OCI-LY1 (cell line): Measurements from ENCODE around the gene S100A12.
A peak's percentile ranks its signal among the peaks of the same experiment; 100 is the strongest.
"Not testable (repeated sequence)": the region's sequence is repeated elsewhere in the genome, so short reads cannot be mapped to it uniquely, and the experiment has no call there.

Experiments
- H2AFZ ChIP-seq: fragments of 200-600 bp; sonication (generic), shearing (Covaris generic); 2 replicates; pipeline ENCODE4 v1.6.0; 2014; ENCODE audit warnings: antibody characterized with exemption, mild to moderate bottlenecking, low read length
- H3F3A ChIP-seq: fragments of 200-600 bp; sonication (generic), shearing (Covaris generic); 2 replicates; pipeline ENCODE4 v1.6.0; 2014; ENCODE audit warnings: mild to moderate bottlenecking, antibody characterized with exemption, low read length, moderate library complexity; ENCODE audit not compliant: insufficient read depth
- H3K27ac ChIP-seq: fragments of 200-600 bp; sonication (generic); 2 replicates; pipeline ENCODE4 v1.5.1; 2014; ENCODE audit warnings: low read length, mixed run types, mild to moderate bottlenecking, low read depth; ENCODE audit not compliant: poor library complexity, severe bottlenecking
- H3K27me3 ChIP-seq: fragments of 200-600 bp; sonication (generic); 2 replicates; pipeline ENCODE4 v1.6.0; 2014; ENCODE audit warnings: antibody characterized with exemption, mild to moderate bottlenecking, low read length, moderate library complexity; ENCODE audit not compliant: insufficient read depth
- H3K36me3 ChIP-seq: fragments of 200-600 bp; sonication (generic); 2 replicates; pipeline ENCODE4 v1.6.1; 2014; ENCODE audit warnings: mild to moderate bottlenecking, antibody characterized with exemption, low read length, moderate library complexity, mixed read lengths; ENCODE audit not compliant: insufficient read depth
- H3K4me1 ChIP-seq: fragments of 200-600 bp; sonication (generic); 2 replicates; pipeline ENCODE4 v1.5.1; 2014; ENCODE audit warnings: mild to moderate bottlenecking, low read length, moderate library complexity; ENCODE audit not compliant: insufficient read depth, severe bottlenecking
- H3K4me2 ChIP-seq: fragments of 200-600 bp; sonication (generic), shearing (Covaris generic); 2 replicates; pipeline ENCODE4 v1.6.1; 2014; ENCODE audit warnings: low read length
- H3K4me3 ChIP-seq: fragments of 200-600 bp; sonication (generic); 2 replicates; pipeline ENCODE4 v1.5.1; 2014; ENCODE audit warnings: low read length, low read depth, mild to moderate bottlenecking, mixed read lengths; ENCODE audit not compliant: poor library complexity, severe bottlenecking
- H3K79me2 ChIP-seq: fragments of 200-600 bp; shearing (Covaris generic); 2 replicates; pipeline ENCODE4 v1.6.1; 2016; ENCODE audit warnings: mixed run types, low read length, mixed read lengths; ENCODE audit not compliant: insufficient read depth
- H3K9ac ChIP-seq: fragments of 200-600 bp; sonication (generic), shearing (Covaris generic); 2 replicates; pipeline ENCODE4 v1.6.1; 2014; ENCODE audit warnings: mild to moderate bottlenecking, low read length, mixed read lengths
- H3K9me2 ChIP-seq: fragments of 200-600 bp; sonication (generic), shearing (Covaris generic); 2 replicates; pipeline ENCODE4 v1.6.1; 2014; ENCODE audit warnings: low read depth, mild to moderate bottlenecking, low read length, mixed read lengths
- H3K9me3 ChIP-seq: fragments of 200-600 bp; shearing (Covaris generic); 2 replicates; pipeline ENCODE4 v1.6.1; 2014; ENCODE audit warnings: low read length, mixed read lengths
- H4K20me1 ChIP-seq: fragments of 200-600 bp; sonication (generic), shearing (Covaris generic); 2 replicates; pipeline ENCODE4 v1.6.0; 2016; ENCODE audit warnings: mild to moderate bottlenecking, low read length; ENCODE audit not compliant: insufficient read depth
- CTCF ChIP-seq: fragments of 200-600 bp; sonication (generic), shearing (Covaris generic); IDR thresholded peaks from 2 replicates; pipeline ENCODE4 v1.5.1; 2017; ENCODE audit warnings: mild to moderate bottlenecking, antibody characterized with exemption, low read length, moderate library complexity, mixed read lengths
- EZH2 ChIP-seq: fragments of 200-600 bp; sonication (generic), shearing (Covaris generic); IDR thresholded peaks from 2 replicates; pipeline ENCODE4 v1.8.0; 2017; ENCODE audit warnings: borderline replicate concordance, mixed run types, mild to moderate bottlenecking, antibody characterized with exemption, low read length, moderate library complexity, mixed read lengths

S100A12 gene

GRCh38 chr1:153417136-153417888, 41.9 kb upstream of the S100A12 start:
- no peak overlapping the region for H3K9ac ChIP-seq
- no peak overlapping the region for H2AFZ ChIP-seq
- H3K4me1 ChIP-seq, result no peaks in the 10 kb centered on the region
- no peak overlapping the region for H3K4me3 ChIP-seq
- TF ChIP-seq CTCF (no peak), EZH2 (no peak)
- no peaks in the 10 kb centered on the region for H3K79me2 ChIP-seq
- H3K9me3 ChIP-seq, result no peaks in the 10 kb centered on the region
- H3K27ac ChIP-seq, result no peak overlapping the region
- H3K36me3 ChIP-seq, result no peaks in the 10 kb centered on the region
- no peaks in the 10 kb centered on the region for H4K20me1 ChIP-seq
- no peaks in the 10 kb centered on the region for H3K27me3 ChIP-seq
- no peaks in the 10 kb centered on the region for H3K9me2 ChIP-seq
- no peak overlapping the region for H3K4me2 ChIP-seq
- no peaks in the 10 kb centered on the region for H3F3A ChIP-seq

- Histone ChIP-seq H3K27ac (no peak within 1 kb of the TSS), H3K9me3 (no peaks in the 10 kb centered on the region), H4K20me1 (no peaks in the 10 kb centered on the region), H3F3A (no peaks in the 10 kb centered on the region), H3K36me3 (no peaks in the 10 kb centered on the region), H3K4me2 (no peak within 1 kb of the TSS), H3K9me2 (no peaks in the 10 kb centered on the region), H3K4me1 (no peaks in the 10 kb centered on the region), H3K27me3 (no peaks in the 10 kb centered on the region), H3K79me2 (no peaks in the 10 kb centered on the region), H3K9ac (no peak within 1 kb of the TSS), H3K4me3 (no peak within 1 kb of the TSS), H2AFZ (no peak within 1 kb of the TSS)
- TF ChIP-seq EZH2, result no peak
- TF ChIP-seq CTCF, result no peak
Observed at GRCh38 chr1:153415850-153416570, 40.6 kb upstream of the S100A12 start, which contains the start of gene S100A7A. TSS of gene S100A7A (plus strand) at chr1:153416520. CDS start at chr1:153418083, 1,563 bp downstream.

GRCh38 chr1:153413961-153414360, 38.5 kb upstream of the S100A12 start:
- not testable (repeated sequence) for H3K4me1 ChIP-seq, H4K20me1 ChIP-seq, H3K9me2 ChIP-seq, H3K4me2 ChIP-seq, H3K27me3 ChIP-seq, H3K79me2 ChIP-seq, H3F3A ChIP-seq, H3K4me3 ChIP-seq, H3K36me3 ChIP-seq, H3K9ac ChIP-seq, H3K9me3 ChIP-seq, H3K27ac ChIP-seq, H2AFZ ChIP-seq

GRCh38 chr1:153407274-153407673, 31.9 kb upstream of the S100A12 start:
- H3K27ac ChIP-seq, H3K9me3 ChIP-seq, H3K27me3 ChIP-seq, H3K4me1 ChIP-seq, H3F3A ChIP-seq, H3K9ac ChIP-seq, H2AFZ ChIP-seq, H3K36me3 ChIP-seq, H4K20me1 ChIP-seq, H3K79me2 ChIP-seq, H3K9me2 ChIP-seq, H3K4me3 ChIP-seq: not testable (repeated sequence)
- H3K4me2 ChIP-seq, result peak overlapping the region; percentile 39; the same call in 1 of the 2 replicates

- not testable (repeated sequence) for H3K27me3 ChIP-seq, H2AFZ ChIP-seq, H3K9me2 ChIP-seq, H3K79me2 ChIP-seq, H3K9me3 ChIP-seq, H3K4me3 ChIP-seq, H3K9ac ChIP-seq, H3K36me3 ChIP-seq, H3K27ac ChIP-seq, H4K20me1 ChIP-seq, H3F3A ChIP-seq, H3K4me1 ChIP-seq, H3K4me2 ChIP-seq
Observed at GRCh38 chr1:153405825-153406599, 30.6 kb upstream of the S100A12 start.
